BJ (cell line): ENCODE data around the gene NDUFA7. TPM values are rescaled to one million over a fixed set of nuclear protein-coding genes. Genes with fewer than 3 reads are reported as not detected.

Experiments used
- CTCF ChIA-PET: fragments of 350-600 bp; formaldehyde crosslinking; extraction: SDS; loops from one replicate; lab custom pipeline; 2021; ENCODE audit warnings: antibody characterized with exemption, inconsistent platforms; lab: Yijun Ruan, JAX
- POLR2A ChIA-PET: fragments of 300-600 bp; sonication (Branson Sonifier 250); formaldehyde crosslinking; extraction: SDS; loops from one replicate; lab custom pipeline; 2021; ENCODE audit warnings: antibody characterized with exemption; lab: Charles Lee
- DNase-seq: peaks from one replicate; pipeline ENCODE4 v3.0.0-alpha.2; 2011; ENCODE audit warnings: low read depth
- H3K27me3 ChIP-seq: 2 replicates; pipeline ENCODE4 v1.6.0; 2011; ENCODE audit warnings: low read length; ENCODE audit not compliant: control insufficient read depth, insufficient read depth
- H3K36me3 ChIP-seq: 2 replicates; pipeline ENCODE4 v1.5.1; 2011; ENCODE audit warnings: low read length; ENCODE audit not compliant: control insufficient read depth, insufficient read depth
- H3K4me3 ChIP-seq: 2 replicates; pipeline ENCODE4 v1.5.1; 2011; ENCODE audit warnings: low read depth, mild to moderate bottlenecking, control low read depth, low read length
- CTCF ChIP-seq: IDR thresholded peaks from 2 replicates; pipeline ENCODE4 v1.5.1; 2011; ENCODE audit warnings: low read depth, mild to moderate bottlenecking, control low read depth, inconsistent platforms, low read length, moderate library complexity; ENCODE audit not compliant: insufficient read depth
- polyA plus RNA-seq: library from polyadenylated mRNA; depleted of rRNA; stranded (reverse); fragments of >200 nt; gene quantifications from 2 replicates; pipeline ENCODE4 v1.2.3, GENCODE V29; 2011

Gene NDUFA7
- polyA plus RNA-seq, 1 experiment: 48.3 TPM

- Histone ChIP-seq H3K4me3 (no peak overlapping the region), H3K36me3 (no peaks in the 10 kb centered on the region), H3K27me3 (peaks cover 29% of the 10 kb centered on the region)
- DNase-seq: no peak
- no peak for TF ChIP-seq CTCF
- CTCF ChIA-PET: interaction anchor here (0.8 to 2.3 kb wide), 8 partner anchors 13 to 211 kb away, joined by 3 to 8 read pairs (median 3); partner anchors contain the start of genes NDUFA7 and RPS28
- POLR2A ChIA-PET: interaction anchor here (0.6 kb wide), 1 partner anchor 110 kb away, joined by 3 read pairs; the partner anchor contains the start of gene HNRNPM
Measured at GRCh38 chr19:8334458-8335342, 13.5 kb upstream of the NDUFA7 start.

DNA sequence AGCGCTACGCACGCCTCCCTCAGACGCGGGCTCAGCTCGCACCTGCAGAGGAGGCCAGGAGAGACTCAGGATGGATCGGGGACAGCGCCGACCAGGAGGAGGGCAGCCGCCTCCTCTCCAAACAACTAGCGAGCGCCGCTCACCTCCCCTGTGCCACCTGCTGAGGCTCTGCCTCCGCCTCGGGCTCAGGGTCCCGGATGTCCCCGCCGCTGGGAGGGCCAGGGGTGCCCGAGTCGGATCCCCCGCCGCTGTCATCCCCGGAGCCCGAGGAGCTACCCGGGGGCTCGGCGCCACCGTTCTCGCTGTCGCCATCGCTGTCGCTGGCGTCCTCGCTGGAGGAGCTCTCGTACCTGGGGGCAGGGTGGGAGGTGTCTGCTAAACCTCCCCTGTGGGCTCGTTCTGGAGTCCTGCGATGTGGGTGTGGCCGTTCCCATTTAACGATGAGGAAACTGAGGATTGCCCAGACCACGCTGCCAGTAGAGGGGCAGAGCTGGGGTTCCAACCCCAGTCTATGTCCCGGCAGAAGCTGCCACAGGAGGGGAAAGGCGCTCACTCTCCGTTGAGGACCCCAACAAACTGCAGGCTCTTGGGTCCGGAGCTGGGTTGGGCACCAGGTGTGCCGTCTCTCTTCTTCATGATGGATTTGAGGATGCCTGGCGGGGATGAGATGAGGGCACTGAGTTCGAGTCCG is 12.7 kb upstream of the NDUFA7 start:
- no peak for DNase-seq
- peaks cover 29% of the 10 kb centered on the region for H3K27me3 ChIP-seq
- CTCF ChIA-PET: interaction anchor here (1.1 to 1.7 kb wide), 4 partner anchors 13 to 212 kb away, joined by 3 to 6 read pairs (median 4); partner anchors contain the start of genes NDUFA7 and RPS28
- no peak for TF ChIP-seq CTCF
- H3K36me3 ChIP-seq: no peaks in the 10 kb centered on the region
- H3K4me3 ChIP-seq: no peak overlapping the region
- POLR2A ChIA-PET: interaction anchor here (0.6 kb wide), 1 partner anchor 111 kb away, joined by 3 read pairs; the partner anchor contains the start of gene HNRNPM

DNA sequence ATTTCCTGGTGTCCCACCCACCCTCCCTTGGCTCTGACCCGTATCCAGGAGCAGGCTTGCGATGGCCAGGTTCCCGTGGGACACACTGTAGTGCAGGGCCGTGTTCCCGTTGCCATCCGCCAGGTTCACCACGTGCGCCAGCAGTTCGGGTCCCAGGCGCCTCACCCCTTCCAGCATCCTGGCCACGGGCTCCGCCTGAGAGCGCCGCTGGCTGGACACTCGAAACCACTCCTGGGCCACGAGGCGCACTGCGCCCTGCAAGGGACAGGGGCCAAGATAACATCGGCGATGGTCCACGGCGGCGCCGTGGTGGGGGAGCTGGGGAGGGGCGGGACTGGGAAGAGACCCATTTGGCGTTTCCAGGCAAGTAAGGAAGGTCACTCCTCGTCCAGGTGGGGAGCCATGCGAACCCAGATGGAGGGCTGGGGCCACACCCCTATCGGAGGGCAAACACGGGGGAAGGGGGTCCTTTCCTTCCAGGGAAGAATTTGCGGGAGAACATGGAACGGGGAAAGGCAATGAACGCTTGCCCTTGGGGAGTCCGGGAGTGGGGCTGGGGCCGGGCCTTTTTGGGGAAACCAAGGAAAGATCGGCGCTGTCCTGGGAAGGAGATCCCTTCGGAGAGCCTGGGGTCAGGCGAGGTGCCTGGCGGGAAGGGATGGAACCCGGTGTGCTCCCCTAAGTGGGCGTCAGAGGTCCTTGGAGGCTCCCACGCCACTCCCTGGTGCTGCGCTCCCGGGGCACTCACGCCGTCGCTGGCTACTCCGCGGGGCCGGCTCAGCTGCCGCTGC is 12.0 kb upstream of the NDUFA7 start:
- Histone ChIP-seq H3K27me3 (peaks cover 29% of the 10 kb centered on the region), H3K4me3 (no peak overlapping the region), H3K36me3 (no peaks in the 10 kb centered on the region)
- TF ChIP-seq CTCF: no peak
- ChIA-PET POLR2A (no interaction called here), CTCF (interaction anchor here (1.1 to 1.7 kb wide), 4 partner anchors 12 to 213 kb away, joined by 3 to 6 read pairs (median 4); partner anchors contain the start of genes NDUFA7 and RPS28)
- no peak for DNase-seq

DNA sequence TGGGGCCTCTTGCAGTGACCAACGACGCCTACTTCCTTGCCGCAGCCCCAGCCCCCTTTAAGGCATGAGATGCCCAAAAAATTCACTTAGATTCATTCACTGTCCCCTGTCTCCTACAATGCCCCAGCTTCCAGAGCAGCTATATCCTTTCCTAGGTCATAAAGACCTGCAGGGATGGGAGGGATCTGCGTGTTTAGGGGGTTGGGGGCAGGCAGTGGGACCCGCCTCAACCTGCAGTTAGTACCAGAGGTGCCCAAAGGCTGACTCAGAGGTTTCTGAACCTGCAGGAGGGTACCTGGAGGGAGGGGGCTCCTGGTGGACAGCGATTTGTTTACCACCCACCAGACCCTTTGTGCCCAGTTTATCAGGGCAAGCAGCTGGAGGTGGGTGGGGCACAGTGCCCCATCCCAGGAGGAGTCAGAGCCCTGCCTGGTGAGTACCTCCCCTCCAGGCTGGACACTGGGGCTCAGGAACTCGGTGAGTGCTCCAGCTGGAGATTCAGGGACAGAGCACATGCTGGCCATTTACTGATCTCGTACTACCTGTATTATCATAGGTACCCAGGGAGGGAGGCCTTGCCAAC is 10.2 kb upstream of the NDUFA7 start:
- ChIA-PET CTCF (interaction anchor here (1.2 kb wide), 1 partner anchor 72 kb away, joined by 3 read pairs; no protein-coding TSS in a partner anchor), POLR2A (no interaction called here)
- no peak for TF ChIP-seq CTCF
- no peak for DNase-seq
- H3K36me3 ChIP-seq: no peaks in the 10 kb centered on the region
- H3K4me3 ChIP-seq: no peak overlapping the region
- peaks cover 25% of the 10 kb centered on the region for H3K27me3 ChIP-seq
